Measurements from ENCODE around the gene CCDC192.

GRCh38 chr5:127854520-127854919, 151.3 kb downstream of the CCDC192 start:
- TF ChIP-seq CEBPB (IDR thresholded peaks at IDR 0.05; ENCODE audit: low read depth, low read length) = no peak
- TF ChIP-seq MAFK (IDR thresholded peaks at IDR 0.05; ENCODE audit: low read depth, low read length) = no peak
- TF ChIP-seq, protein P1, sequence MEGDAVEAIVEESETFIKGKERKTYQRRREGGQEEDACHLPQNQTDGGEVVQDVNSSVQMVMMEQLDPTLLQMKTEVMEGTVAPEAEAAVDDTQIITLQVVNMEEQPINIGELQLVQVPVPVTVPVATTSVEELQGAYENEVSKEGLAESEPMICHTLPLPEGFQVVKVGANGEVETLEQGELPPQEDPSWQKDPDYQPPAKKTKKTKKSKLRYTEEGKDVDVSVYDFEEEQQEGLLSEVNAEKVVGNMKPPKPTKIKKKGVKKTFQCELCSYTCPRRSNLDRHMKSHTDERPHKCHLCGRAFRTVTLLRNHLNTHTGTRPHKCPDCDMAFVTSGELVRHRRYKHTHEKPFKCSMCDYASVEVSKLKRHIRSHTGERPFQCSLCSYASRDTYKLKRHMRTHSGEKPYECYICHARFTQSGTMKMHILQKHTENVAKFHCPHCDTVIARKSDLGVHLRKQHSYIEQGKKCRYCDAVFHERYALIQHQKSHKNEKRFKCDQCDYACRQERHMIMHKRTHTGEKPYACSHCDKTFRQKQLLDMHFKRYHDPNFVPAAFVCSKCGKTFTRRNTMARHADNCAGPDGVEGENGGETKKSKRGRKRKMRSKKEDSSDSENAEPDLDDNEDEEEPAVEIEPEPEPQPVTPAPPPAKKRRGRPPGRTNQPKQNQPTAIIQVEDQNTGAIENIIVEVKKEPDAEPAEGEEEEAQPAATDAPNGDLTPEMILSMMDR (conservative IDR thresholded peaks at IDR 0.05; ENCODE audit: low read depth, low read length) = no peak
- no peak for TF ChIP-seq MXI1 (IDR thresholded peaks at IDR 0.05; ENCODE audit: borderline replicate concordance, low read depth, low read length)
- no peak for TF ChIP-seq POLR2A (IDR thresholded peaks at IDR 0.05; ENCODE audit: low read depth, low read length)
- no peak for TF ChIP-seq RFX5 (IDR thresholded peaks at IDR 0.05; ENCODE audit: low read depth, low read length)
- TF ChIP-seq, protein P2, sequence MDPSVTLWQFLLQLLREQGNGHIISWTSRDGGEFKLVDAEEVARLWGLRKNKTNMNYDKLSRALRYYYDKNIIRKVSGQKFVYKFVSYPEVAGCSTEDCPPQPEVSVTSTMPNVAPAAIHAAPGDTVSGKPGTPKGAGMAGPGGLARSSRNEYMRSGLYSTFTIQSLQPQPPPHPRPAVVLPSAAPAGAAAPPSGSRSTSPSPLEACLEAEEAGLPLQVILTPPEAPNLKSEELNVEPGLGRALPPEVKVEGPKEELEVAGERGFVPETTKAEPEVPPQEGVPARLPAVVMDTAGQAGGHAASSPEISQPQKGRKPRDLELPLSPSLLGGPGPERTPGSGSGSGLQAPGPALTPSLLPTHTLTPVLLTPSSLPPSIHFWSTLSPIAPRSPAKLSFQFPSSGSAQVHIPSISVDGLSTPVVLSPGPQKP (IDR thresholded peaks at IDR 0.05; ENCODE audit: borderline replicate concordance, low read depth, low read length) = no peak
- no peak for TF ChIP-seq FOS (IDR thresholded peaks at IDR 0.05; ENCODE audit: low read depth, low read length)
- no peak for TF ChIP-seq BHLHE40 (IDR thresholded peaks at IDR 0.05; ENCODE audit: low read depth, low read length)
- TF ChIP-seq USF2 (IDR thresholded peaks at IDR 0.05; ENCODE audit: low read depth, low read length) = no peak
- TF ChIP-seq SMC3 (IDR thresholded peaks at IDR 0.05; ENCODE audit: low read depth, low read length) = no peak

Measured in IMR-90 (cell line).